Activated CD8-positive, alpha-beta T cell treated with anti-CD3 and anti-CD28 coated beads for 36 hours (primary cell): ENCODE data around the gene FBXL16. TPM values are rescaled to one million over a fixed set of nuclear protein-coding genes. Genes with fewer than 3 reads are reported as not detected.

Experiments used
- ATAC-seq: fragments of 200-7000 bp; cut with Tn5 transposase; one replicate; pipeline ENCODE4 v1.10.0; 2021; ENCODE audit warnings: mild to moderate bottlenecking, moderate library complexity
- CTCF ChIA-PET: fragments of 350-600 bp; sonication (Branson Sonifier 250); formaldehyde crosslinking; loops from one replicate; lab custom pipeline; 2021; ENCODE audit warnings: antibody characterized with exemption; lab: Charles Lee
- POLR2A ChIA-PET: fragments of 350-600 bp; sonication (Branson Sonifier 250); formaldehyde crosslinking; loops from one replicate; lab custom pipeline; 2021; ENCODE audit warnings: antibody characterized with exemption; lab: Charles Lee
- DNase-seq: peaks from one replicate; pipeline ENCODE4 v3.0.0-alpha.2; 2020
- H3K27ac Mint-ChIP-seq: one replicate; pipeline ENCODE4 v1.8.0; 2021; ENCODE audit warnings: mild to moderate bottlenecking, mixed read lengths
- H3K27me3 Mint-ChIP-seq: one replicate; pipeline ENCODE4 v1.8.0; 2021; ENCODE audit warnings: mixed read lengths
- H3K36me3 Mint-ChIP-seq: one replicate; pipeline ENCODE4 v1.8.0; 2021; ENCODE audit warnings: low read depth, mixed read lengths
- H3K4me1 Mint-ChIP-seq: one replicate; pipeline ENCODE4 v1.8.0; 2021; ENCODE audit warnings: low read depth, mixed read lengths
- H3K4me3 Mint-ChIP-seq: one replicate; pipeline ENCODE4 v1.8.0; 2021; ENCODE audit warnings: mild to moderate bottlenecking, moderate library complexity, mixed read lengths
- H3K9me3 Mint-ChIP-seq: one replicate; pipeline ENCODE4 v1.8.0; 2021; ENCODE audit warnings: mixed read lengths
- CTCF ChIP-seq: fragments of 200-600 bp; IDR thresholded peaks from one replicate; pipeline ENCODE4 v1.8.0; 2022; ENCODE audit warnings: antibody characterized with exemption, mild to moderate bottlenecking
- intact Hi-C: fragments of 100-400 bp; cut with micrococcal nuclease; formaldehyde crosslinking; loops from one replicate; pipeline ENCODE4 v1.10.0; 2022
- total RNA-seq, 2 experiments: library from RNA; stranded (reverse); gene quantifications; one replicate each; pipeline ENCODE4 v1.2.3, GENCODE V29; 2021

The FBXL16 gene
- total RNA-seq, 2 experiments from 2014 or later, result 5.9 to 8.0 TPM

GRCh38 chr16:716768-717325 is 11.2 kb upstream of the FBXL16 start:
- no peak for TF ChIP-seq CTCF
- H3K9me3 Mint-ChIP-seq, result no peaks in the 10 kb centered on the region
- ATAC-seq (no peak), DNase-seq (no peak)
- H3K36me3 Mint-ChIP-seq, result no peaks in the 10 kb centered on the region
- no peak overlapping the region for H3K27ac Mint-ChIP-seq
- ChIA-PET CTCF (interaction anchor here (8.1 to 11.9 kb wide), 2 partner anchors 13 to 69 kb away, joined by 149 to 207 read pairs; partner anchors contain the start of genes ANTKMT, CCDC78, CHTF18 and HAGHL), POLR2A (interaction anchor here (1.1 to 3.9 kb wide), 5 partner anchors 9 to 36 kb away, joined by 4 to 37 read pairs (median 7); partner anchors contain the start of genes CCDC78, HAGHL and STUB1)
- peaks cover 7% of the 10 kb centered on the region for H3K27me3 Mint-ChIP-seq
- peaks cover 27% of the 10 kb centered on the region for H3K4me1 Mint-ChIP-seq
- H3K4me3 Mint-ChIP-seq, result peak overlapping the region; percentile 80
- intact Hi-C loops, result no loop called here

- no peak for TF ChIP-seq CTCF
- POLR2A ChIA-PET, result interaction anchor here (1.1 to 3.9 kb wide), 9 partner anchors 10 to 69 kb away, joined by 3 to 37 read pairs (median 5); partner anchors contain the start of genes CCDC78, HAGHL and STUB1
- H3K36me3 Mint-ChIP-seq, result no peaks in the 10 kb centered on the region
- H3K27me3 Mint-ChIP-seq, result peaks cover 10% of the 10 kb centered on the region
- CTCF ChIA-PET, result interaction anchor here (0.8 to 11.9 kb wide), 7 partner anchors 9 to 69 kb away, joined by 3 to 207 read pairs (median 3); partner anchors contain the start of genes ANTKMT, CCDC78, CHTF18 and HAGHL
- ATAC-seq (no peak), DNase-seq (no peak)
- H3K9me3 Mint-ChIP-seq, result no peaks in the 10 kb centered on the region
- peak overlapping the region; percentile 80 for H3K4me3 Mint-ChIP-seq
- H3K27ac Mint-ChIP-seq, result no peak overlapping the region
- intact Hi-C loops, result no loop called here
- peaks cover 27% of the 10 kb centered on the region for H3K4me1 Mint-ChIP-seq
Observed at GRCh38 chr16:716200-716568, 10.6 kb upstream of the FBXL16 start.

- ATAC-seq, result peak; percentile 10
Observed at GRCh38 chr16:715477-716199, 10.0 kb upstream of the FBXL16 start.

GRCh38 chr16:714558-715476 is 9.2 kb upstream of the FBXL16 start, which contains the start of gene METRN:
METRN (plus strand) TSS chr16:715118; CDS start chr16:715290, 172 bp downstream.
- ChIA-PET POLR2A (interaction anchor here (1.1 to 3.9 kb wide), 5 partner anchors 11 to 71 kb away, joined by 3 to 37 read pairs (median 4); partner anchors contain the start of genes CCDC78 and HAGHL), CTCF (interaction anchor here (0.9 to 11.9 kb wide), 7 partner anchors 11 to 71 kb away, joined by 3 to 207 read pairs (median 3); partner anchors contain the start of genes ANTKMT, CCDC78, CHTF18 and CIAO3)
- Mint-ChIP-seq H3K4me1 (peaks cover 21% of the 10 kb centered on the region), H3K27ac (no peak within 1 kb of the TSS), H3K27me3 (peaks cover 12% of the 10 kb centered on the region), H3K4me3 (peak within 1 kb of the TSS; percentile 80), H3K36me3 (no peaks in the 10 kb centered on the region), H3K9me3 (no peaks in the 10 kb centered on the region)
- TF ChIP-seq CTCF, result no peak
- ATAC-seq (peak; percentile 87), DNase-seq (peak; percentile 94)
- intact Hi-C loops, result no loop called here

More at GRCh38 chr16:715477-716199, 10.0 kb upstream of the FBXL16 start:
- intact Hi-C loops, result no loop called here
- H3K27me3 Mint-ChIP-seq, result peaks cover 10% of the 10 kb centered on the region
- CTCF ChIA-PET, result interaction anchor here (0.8 to 11.9 kb wide), 10 partner anchors 8 to 70 kb away, joined by 3 to 207 read pairs (median 3); partner anchors contain the start of genes ANTKMT, CCDC78, CHTF18 and CIAO3
- H3K9me3 Mint-ChIP-seq, result no peaks in the 10 kb centered on the region
- peak overlapping the region; percentile 80 for H3K4me3 Mint-ChIP-seq
- H3K4me1 Mint-ChIP-seq, result peaks cover 27% of the 10 kb centered on the region
- no peak overlapping the region for H3K27ac Mint-ChIP-seq
- POLR2A ChIA-PET, result interaction anchor here (1.1 to 3.9 kb wide), 9 partner anchors 11 to 70 kb away, joined by 3 to 37 read pairs (median 5); partner anchors contain the start of genes CCDC78, HAGHL and STUB1
- DNase-seq, result no peak
- no peaks in the 10 kb centered on the region for H3K36me3 Mint-ChIP-seq
- peak; percentile 40 for TF ChIP-seq CTCF
